AML-193 (cell line): Measurements from ENCODE around the gene CFAP221.

ENCODE experiments used
- DNase-seq, 2 experiments: peaks; one replicate each; lab custom pipeline; 2025; lab: John Stamatoyannopoulos, UW

The CFAP221 gene

GRCh38 chr2:119699016-119699606 is 154.9 kb downstream of the CFAP221 start:
- DNase-seq: no peak

GRCh38 chr2:119700866-119701265 is 156.6 kb downstream of the CFAP221 start:
- DNase-seq: no peak

GRCh38 chr2:119701352-119701751 is 157.1 kb downstream of the CFAP221 start:
- DNase-seq: no peak

- no peak for DNase-seq
These were observed 158.1 kb downstream of the CFAP221 start for GRCh38 chr2:119702203-119702917.

- DNase-seq: peak; percentile 54 to 69
These were observed 158.7 kb downstream of the CFAP221 start for GRCh38 chr2:119702918-119703401.

- DNase-seq: no peak
These were observed 159.3 kb downstream of the CFAP221 start for GRCh38 chr2:119703526-119703925.

- DNase-seq: no peak
These were observed 160.4 kb downstream of the CFAP221 start for GRCh38 chr2:119704670-119705120.

GRCh38 chr2:119706221-119706620 is 162.0 kb downstream of the CFAP221 start:
- no peak for DNase-seq
